ENCODE results near the gene VPREB3.

- TF ChIP-seq CTCF (IDR thresholded peaks at IDR 0.05), result no peak
- TF ChIP-seq EZH2 (IDR thresholded peaks at IDR 0.05; ENCODE audit: borderline replicate concordance, insufficient read depth, low read depth, low read length, poor library complexity, severe bottlenecking), result no peak
Observed at GRCh38 chr22:23772315-23772648, 18.1 kb upstream of the VPREB3 start.

All from B cell (primary cell).